ENCODE measurements around the gene C10orf90.

The C10orf90 gene

DNA sequence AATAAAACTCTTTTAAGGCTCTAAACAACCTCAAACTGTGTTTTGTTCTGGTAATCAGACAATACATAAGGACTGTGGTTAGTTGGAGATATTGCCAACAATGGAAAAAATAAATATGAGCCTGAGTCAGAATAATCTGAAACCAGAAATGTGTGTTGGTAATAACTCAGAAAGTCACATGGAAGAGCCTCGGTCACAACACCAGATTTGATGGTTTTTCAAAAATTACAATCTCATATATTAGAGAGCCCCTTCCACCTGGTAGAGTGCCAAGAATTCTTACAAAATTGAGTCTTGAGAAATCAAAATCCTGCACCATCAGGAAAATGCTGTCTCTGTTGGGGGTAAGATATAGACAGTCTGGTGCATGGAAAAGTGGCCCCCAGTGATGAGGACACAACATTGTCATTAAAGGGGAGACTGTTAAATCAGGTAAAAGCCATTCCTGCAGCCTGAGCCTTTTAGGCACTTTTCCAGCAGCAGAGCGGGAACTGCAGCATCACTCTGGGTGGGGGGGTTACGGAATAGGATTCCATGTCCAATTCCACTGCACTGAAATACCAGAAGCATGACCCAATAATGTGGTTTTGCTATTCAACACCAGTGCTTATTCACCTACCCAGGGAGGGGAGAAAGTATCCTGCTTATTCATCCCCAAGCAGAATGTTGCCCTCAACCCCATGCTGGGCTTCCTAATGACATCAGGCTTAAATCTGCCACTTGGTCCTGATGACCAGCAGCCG is 272.7 kb downstream of the C10orf90 start:
- TF ChIP-seq, protein P1, sequence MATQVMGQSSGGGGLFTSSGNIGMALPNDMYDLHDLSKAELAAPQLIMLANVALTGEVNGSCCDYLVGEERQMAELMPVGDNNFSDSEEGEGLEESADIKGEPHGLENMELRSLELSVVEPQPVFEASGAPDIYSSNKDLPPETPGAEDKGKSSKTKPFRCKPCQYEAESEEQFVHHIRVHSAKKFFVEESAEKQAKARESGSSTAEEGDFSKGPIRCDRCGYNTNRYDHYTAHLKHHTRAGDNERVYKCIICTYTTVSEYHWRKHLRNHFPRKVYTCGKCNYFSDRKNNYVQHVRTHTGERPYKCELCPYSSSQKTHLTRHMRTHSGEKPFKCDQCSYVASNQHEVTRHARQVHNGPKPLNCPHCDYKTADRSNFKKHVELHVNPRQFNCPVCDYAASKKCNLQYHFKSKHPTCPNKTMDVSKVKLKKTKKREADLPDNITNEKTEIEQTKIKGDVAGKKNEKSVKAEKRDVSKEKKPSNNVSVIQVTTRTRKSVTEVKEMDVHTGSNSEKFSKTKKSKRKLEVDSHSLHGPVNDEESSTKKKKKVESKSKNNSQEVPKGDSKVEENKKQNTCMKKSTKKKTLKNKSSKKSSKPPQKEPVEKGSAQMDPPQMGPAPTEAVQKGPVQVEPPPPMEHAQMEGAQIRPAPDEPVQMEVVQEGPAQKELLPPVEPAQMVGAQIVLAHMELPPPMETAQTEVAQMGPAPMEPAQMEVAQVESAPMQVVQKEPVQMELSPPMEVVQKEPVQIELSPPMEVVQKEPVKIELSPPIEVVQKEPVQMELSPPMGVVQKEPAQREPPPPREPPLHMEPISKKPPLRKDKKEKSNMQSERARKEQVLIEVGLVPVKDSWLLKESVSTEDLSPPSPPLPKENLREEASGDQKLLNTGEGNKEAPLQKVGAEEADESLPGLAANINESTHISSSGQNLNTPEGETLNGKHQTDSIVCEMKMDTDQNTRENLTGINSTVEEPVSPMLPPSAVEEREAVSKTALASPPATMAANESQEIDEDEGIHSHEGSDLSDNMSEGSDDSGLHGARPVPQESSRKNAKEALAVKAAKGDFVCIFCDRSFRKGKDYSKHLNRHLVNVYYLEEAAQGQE (IDR thresholded peaks at IDR 0.05; ENCODE audit: insufficient read depth in 1 of 2, low read depth in 2 of 2, low read length in 2 of 2): no peak
- TF ChIP-seq POLR2AphosphoS5 (IDR thresholded peaks at IDR 0.05; ENCODE audit: low read depth, low read length) (no peak), TAF1 (IDR thresholded peaks at IDR 0.05; ENCODE audit: borderline replicate concordance, insufficient read depth, low read length) (no peak), FOXP2 (optimal IDR thresholded peaks at IDR 0.05; ENCODE audit: borderline replicate concordance, extremely low read depth, extremely low read length, insufficient read depth) (no peak), SIN3A (IDR thresholded peaks at IDR 0.05; ENCODE audit: borderline replicate concordance, insufficient read depth, low read length) (no peak)

DNA sequence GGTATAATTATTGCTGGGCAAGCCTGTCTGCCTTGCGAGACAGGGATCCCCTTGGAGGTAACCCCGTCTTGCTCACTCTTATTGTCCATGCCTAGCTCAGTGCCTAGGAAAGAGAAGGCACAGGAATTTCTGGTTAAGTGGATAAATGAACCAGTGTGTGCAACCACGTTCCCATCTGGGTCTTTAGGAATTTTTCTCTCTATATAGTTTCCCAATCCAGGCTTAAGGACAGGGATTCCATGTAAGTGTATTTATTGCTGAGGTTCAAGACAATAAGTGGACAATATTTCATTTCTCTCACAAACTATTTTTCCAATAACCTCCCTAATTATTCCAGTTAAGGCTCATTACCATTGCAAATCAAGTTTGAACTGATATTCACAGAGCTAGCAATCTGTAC is 273.3 kb downstream of the C10orf90 start:
- TF ChIP-seq, protein P1 (IDR thresholded peaks at IDR 0.05; ENCODE audit: insufficient read depth in 1 of 2, low read depth in 2 of 2, low read length in 2 of 2): no peak
- TF ChIP-seq SIN3A (IDR thresholded peaks at IDR 0.05; ENCODE audit: borderline replicate concordance, insufficient read depth, low read length) (no peak), FOXP2 (optimal IDR thresholded peaks at IDR 0.05; ENCODE audit: borderline replicate concordance, extremely low read depth, extremely low read length, insufficient read depth) (no peak), POLR2AphosphoS5 (IDR thresholded peaks at IDR 0.05; ENCODE audit: low read depth, low read length) (no peak), TAF1 (IDR thresholded peaks at IDR 0.05; ENCODE audit: borderline replicate concordance, insufficient read depth, low read length) (no peak)

DNA sequence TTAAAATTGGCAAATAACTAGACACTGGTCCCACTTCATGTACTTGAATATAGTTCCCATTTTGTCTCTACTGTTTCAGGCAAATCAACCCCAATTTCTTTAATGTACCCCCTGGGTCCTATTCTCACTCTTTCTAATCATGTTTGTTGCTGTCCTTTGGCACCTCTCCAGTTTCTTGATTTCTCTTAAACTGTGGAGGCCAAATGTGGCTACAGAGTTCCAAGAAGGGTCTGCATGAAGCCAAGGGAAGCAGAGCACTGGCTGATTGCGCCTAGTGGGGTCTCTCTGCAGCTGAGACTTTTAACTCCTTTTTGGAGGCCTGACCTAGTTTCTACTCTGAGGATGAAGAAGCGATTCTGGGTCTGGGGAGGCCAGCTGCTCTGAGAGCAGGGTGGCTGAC is 275.5 kb downstream of the C10orf90 start:
- TF ChIP-seq FOXP2 (optimal IDR thresholded peaks at IDR 0.05; ENCODE audit: borderline replicate concordance, extremely low read depth, extremely low read length, insufficient read depth): no peak
- TF ChIP-seq, protein P1 (IDR thresholded peaks at IDR 0.05; ENCODE audit: insufficient read depth in 1 of 2, low read depth in 2 of 2, low read length in 2 of 2): no peak
- TF ChIP-seq SIN3A (IDR thresholded peaks at IDR 0.05; ENCODE audit: borderline replicate concordance, insufficient read depth, low read length): no peak

DNA sequence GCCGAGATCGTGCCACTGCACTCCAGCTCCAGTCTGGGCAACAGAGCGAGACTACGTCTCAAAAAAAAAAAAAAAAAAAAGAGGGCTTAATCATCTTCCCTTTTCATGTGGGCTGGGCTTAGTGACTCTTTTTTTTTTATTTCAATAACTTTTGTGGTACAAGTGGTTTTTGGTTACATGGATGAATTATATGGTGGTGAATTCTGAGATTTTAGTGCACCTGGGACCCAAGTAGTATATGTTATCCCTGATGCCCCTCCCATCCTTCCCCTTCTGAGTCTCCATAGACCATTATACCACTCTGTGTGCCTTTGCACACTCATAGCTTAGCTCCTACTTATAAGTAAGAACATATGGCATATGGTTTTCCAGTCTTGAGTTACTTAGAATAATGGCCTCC is 277.4 kb downstream of the C10orf90 start:
- no peak for TF ChIP-seq POLR2AphosphoS5 (IDR thresholded peaks at IDR 0.05; ENCODE audit: low read depth, low read length)
- TF ChIP-seq FOXP2 (optimal IDR thresholded peaks at IDR 0.05; ENCODE audit: borderline replicate concordance, extremely low read depth, extremely low read length, insufficient read depth): no peak
- TF ChIP-seq TAF1 (IDR thresholded peaks at IDR 0.05; ENCODE audit: borderline replicate concordance, insufficient read depth, low read length): no peak
- TF ChIP-seq, protein P1 (IDR thresholded peaks at IDR 0.05; ENCODE audit: insufficient read depth in 1 of 2, low read depth in 2 of 2, low read length in 2 of 2): no peak
- TF ChIP-seq SIN3A (IDR thresholded peaks at IDR 0.05; ENCODE audit: borderline replicate concordance, insufficient read depth, low read length): no peak
